A673 (cell line): ENCODE results near the gene SOCS7. TPM values are rescaled to one million over a fixed set of nuclear protein-coding genes. Genes with fewer than 3 reads are reported as not detected.

Source experiments
- BruUV-seq: library from RNA; stranded (reverse); fragments of 400-500 nt; replicated peaks from 2 replicates; lab custom pipeline; 2021; lab: Mats Ljungman, UMichigan
- CTCF ChIA-PET: fragments of 300-600 bp; sonication (Branson Sonifier 250); formaldehyde crosslinking; loops from one replicate; lab custom pipeline; 2022; ENCODE audit warnings: antibody characterized with exemption; lab: Charles Lee
- POLR2A ChIA-PET: fragments of 300-600 bp; sonication (Branson Sonifier 250); formaldehyde crosslinking; loops from one replicate; lab custom pipeline; 2022; ENCODE audit warnings: antibody characterized with exemption; ENCODE audit not compliant: low non-redundant PET; lab: Charles Lee
- DNase-seq: peaks from one replicate; pipeline ENCODE4 v3.0.0-alpha.2; 2015; ENCODE audit warnings: low spot score
- H3K27ac ChIP-seq: fragments of 200-600 bp; sonication (generic); 2 replicates; pipeline ENCODE4 v1.5.1; 2016; ENCODE audit warnings: mixed run types, low read depth, mild to moderate bottlenecking, mixed read lengths, antibody characterized with exemption, low read length; ENCODE audit not compliant: poor library complexity, severe bottlenecking
- H3K27me3 ChIP-seq: fragments of 200-600 bp; sonication (generic); replicated peaks from 2 replicates; pipeline ENCODE4 v1.6.1; 2017; ENCODE audit warnings: mixed run types, low read depth, mild to moderate bottlenecking, mixed read lengths, antibody characterized with exemption, low read length; ENCODE audit not compliant: insufficient read depth, poor library complexity
- H3K36me3 ChIP-seq: fragments of 200-600 bp; sonication (generic); 2 replicates; pipeline ENCODE4 v1.6.1; 2016; ENCODE audit warnings: mixed run types, mild to moderate bottlenecking, mixed read lengths, antibody characterized with exemption, low read length; ENCODE audit not compliant: insufficient read depth, poor library complexity, severe bottlenecking
- H3K4me1 ChIP-seq: fragments of 200-600 bp; sonication (generic); 2 replicates; pipeline ENCODE4 v1.6.1; 2017; ENCODE audit warnings: mixed run types, mild to moderate bottlenecking, mixed read lengths, antibody characterized with exemption, low read length; ENCODE audit not compliant: insufficient read depth, poor library complexity, severe bottlenecking
- H3K4me3 ChIP-seq: fragments of 200-600 bp; sonication (generic); 2 replicates; pipeline ENCODE4 v1.5.1; 2016; ENCODE audit warnings: low read depth, mixed run types, mild to moderate bottlenecking, mixed read lengths, low read length; ENCODE audit not compliant: poor library complexity, severe bottlenecking
- H3K9me3 ChIP-seq: fragments of 200-600 bp; sonication (generic); 2 replicates; pipeline ENCODE4 v1.6.1; 2016; ENCODE audit warnings: mixed run types, low read depth, mild to moderate bottlenecking, mixed read lengths, antibody characterized with exemption, low read length; ENCODE audit not compliant: poor library complexity, severe bottlenecking
- CTCF ChIP-seq: fragments of 300-800, 200-600 bp; sonication (generic); conservative IDR thresholded peaks from 2 replicates; pipeline ENCODE4 v1.5.1; 2017; ENCODE audit warnings: low read depth, mild to moderate bottlenecking, antibody characterized with exemption, low read length, moderate library complexity, mixed read lengths
- EZH2 ChIP-seq: fragments of 200-600 bp; sonication (generic); IDR thresholded peaks from 2 replicates; pipeline ENCODE4 v1.6.1; 2017; ENCODE audit warnings: borderline replicate concordance, low read depth, mild to moderate bottlenecking, mixed read lengths, antibody characterized with exemption, low read length; ENCODE audit not compliant: poor library complexity, severe bottlenecking
- intact Hi-C: fragments of 100-400 bp; cut with micrococcal nuclease; formaldehyde crosslinking; loops from one replicate; pipeline ENCODE4 v1.10.0; 2022; ENCODE audit not compliant: unreplicated experiment
- total RNA-seq: library from RNA; stranded (reverse); gene quantifications from 2 replicates; pipeline ENCODE4 v1.2.3, GENCODE V29; 2021

SOCS7 gene
- total RNA-seq, 1 experiment from 2014 or later, result 15.2 TPM

GRCh38 chr17:38329284-38329683 lies 22.4 kb upstream of the SOCS7 start:
- DNase-seq, result no peak
- TF ChIP-seq CTCF, result no peak
- TF ChIP-seq EZH2, result no peak
- no peaks in the 10 kb centered on the region for H3K27me3 ChIP-seq
- no TSS peak for BruUV-seq
- H3K4me3 ChIP-seq, result no peak overlapping the region
- H3K9me3 ChIP-seq, result no peaks in the 10 kb centered on the region
- intact Hi-C loops, result no loop called here
- CTCF ChIA-PET, result no interaction called here
- POLR2A ChIA-PET, result no interaction called here
- no peak overlapping the region for H3K27ac ChIP-seq
- H3K4me1 ChIP-seq, result no peaks in the 10 kb centered on the region
- H3K36me3 ChIP-seq, result no peaks in the 10 kb centered on the region

GRCh38 chr17:38329808-38330730 lies 21.6 kb upstream of the SOCS7 start:
- Histone ChIP-seq H3K4me1 (no peaks in the 10 kb centered on the region), H3K9me3 (no peaks in the 10 kb centered on the region), H3K27me3 (no peaks in the 10 kb centered on the region), H3K4me3 (no peak overlapping the region), H3K36me3 (no peaks in the 10 kb centered on the region), H3K27ac (no peak overlapping the region)
- intact Hi-C loops, result no loop called here
- no peak for DNase-seq
- BruUV-seq, result no TSS peak
- ChIA-PET POLR2A (no interaction called here), CTCF (no interaction called here)
- TF ChIP-seq EZH2 (no peak), CTCF (no peak)

GRCh38 chr17:38330941-38331411 lies 20.7 kb upstream of the SOCS7 start:
- Histone ChIP-seq H3K4me1 (no peaks in the 10 kb centered on the region), H3K36me3 (no peaks in the 10 kb centered on the region), H3K27me3 (no peaks in the 10 kb centered on the region), H3K4me3 (no peak overlapping the region), H3K9me3 (no peaks in the 10 kb centered on the region), H3K27ac (no peak overlapping the region)
- ChIA-PET POLR2A (no interaction called here), CTCF (no interaction called here)
- TF ChIP-seq EZH2 (no peak), CTCF (no peak)
- no peak for DNase-seq
- no TSS peak for BruUV-seq
- intact Hi-C loops, result no loop called here
